PFSK-1 (cell line): ENCODE measurements around the gene PIGK.

ENCODE experiments used
- POLR2AphosphoS5 ChIP-seq: IDR thresholded peaks from 2 replicates; pipeline ENCODE4 v1.6.1; 2012; ENCODE audit warnings: low read depth, mild to moderate bottlenecking, control low read depth, low read length, moderate library complexity
- TAF1 ChIP-seq: IDR thresholded peaks from 2 replicates; pipeline ENCODE4 v1.6.1; 2012; ENCODE audit warnings: low read length, control low read depth, borderline replicate concordance; ENCODE audit not compliant: insufficient read depth

- TF ChIP-seq POLR2AphosphoS5 (no peak), TAF1 (no peak)
Observed at GRCh38 chr1:77064246-77064645, 155.0 kb downstream of the PIGK start.
